HFF-Myc (cell line): Measurements from ENCODE around the gene ZMIZ2.
"Not testable (repeated sequence)": the region's sequence is repeated elsewhere in the genome, so short reads cannot be mapped to it uniquely, and the experiment has no call there.

ENCODE experiments used
- DNase-seq: peaks from one replicate; pipeline ENCODE4 v3.0.0-alpha.2; 2011; ENCODE audit warnings: low read depth; ENCODE audit errors: extremely low read depth
- H3K4me3 ChIP-seq: replicated peaks from 2 replicates; pipeline ENCODE4 v1.5.1; 2011; ENCODE audit warnings: low read depth, mild to moderate bottlenecking, control low read depth, low read length
- TF ChIP-seq, protein P1 (sequence below): IDR thresholded peaks from 2 replicates; pipeline ENCODE4 v1.5.1; 2012; ENCODE audit warnings: mild to moderate bottlenecking, low read depth, low read length, control low read depth; ENCODE audit errors: missing control alignments

Gene ZMIZ2

DNA sequence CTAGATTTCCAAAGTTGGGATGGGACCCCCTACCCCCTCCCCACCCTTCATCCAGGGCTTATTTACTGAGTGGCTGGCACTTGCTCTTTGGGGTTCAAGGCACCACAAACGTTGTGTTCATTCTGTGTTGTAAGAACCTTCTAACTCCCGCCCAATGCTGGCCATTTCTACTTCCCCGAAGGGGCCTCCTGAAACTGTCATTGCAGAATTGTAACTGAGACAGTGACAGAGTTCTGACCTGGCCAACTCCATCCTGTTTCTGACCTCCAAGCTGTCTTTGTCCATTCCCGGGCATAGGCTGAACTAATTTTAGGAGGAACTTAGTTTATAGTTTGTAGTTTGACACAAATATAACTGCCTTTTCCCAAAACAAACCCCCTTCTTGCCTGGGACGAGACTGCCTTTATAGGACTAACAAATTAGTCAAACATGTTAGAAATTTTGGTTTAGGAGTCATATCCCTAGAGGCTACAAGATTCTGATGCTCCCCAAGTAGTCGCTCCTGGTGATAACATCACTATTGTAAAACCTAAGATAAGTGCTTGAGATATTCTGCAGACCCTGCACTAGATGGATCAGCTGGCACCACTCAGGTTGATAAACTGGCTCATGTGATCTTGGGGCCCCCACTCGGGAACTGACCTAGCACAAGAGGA, 34.8 kb upstream of the ZMIZ2 start:
- no peak overlapping the region for H3K4me3 ChIP-seq
- no peak for DNase-seq
- TF ChIP-seq, protein P1, sequence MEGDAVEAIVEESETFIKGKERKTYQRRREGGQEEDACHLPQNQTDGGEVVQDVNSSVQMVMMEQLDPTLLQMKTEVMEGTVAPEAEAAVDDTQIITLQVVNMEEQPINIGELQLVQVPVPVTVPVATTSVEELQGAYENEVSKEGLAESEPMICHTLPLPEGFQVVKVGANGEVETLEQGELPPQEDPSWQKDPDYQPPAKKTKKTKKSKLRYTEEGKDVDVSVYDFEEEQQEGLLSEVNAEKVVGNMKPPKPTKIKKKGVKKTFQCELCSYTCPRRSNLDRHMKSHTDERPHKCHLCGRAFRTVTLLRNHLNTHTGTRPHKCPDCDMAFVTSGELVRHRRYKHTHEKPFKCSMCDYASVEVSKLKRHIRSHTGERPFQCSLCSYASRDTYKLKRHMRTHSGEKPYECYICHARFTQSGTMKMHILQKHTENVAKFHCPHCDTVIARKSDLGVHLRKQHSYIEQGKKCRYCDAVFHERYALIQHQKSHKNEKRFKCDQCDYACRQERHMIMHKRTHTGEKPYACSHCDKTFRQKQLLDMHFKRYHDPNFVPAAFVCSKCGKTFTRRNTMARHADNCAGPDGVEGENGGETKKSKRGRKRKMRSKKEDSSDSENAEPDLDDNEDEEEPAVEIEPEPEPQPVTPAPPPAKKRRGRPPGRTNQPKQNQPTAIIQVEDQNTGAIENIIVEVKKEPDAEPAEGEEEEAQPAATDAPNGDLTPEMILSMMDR: no peak

DNA sequence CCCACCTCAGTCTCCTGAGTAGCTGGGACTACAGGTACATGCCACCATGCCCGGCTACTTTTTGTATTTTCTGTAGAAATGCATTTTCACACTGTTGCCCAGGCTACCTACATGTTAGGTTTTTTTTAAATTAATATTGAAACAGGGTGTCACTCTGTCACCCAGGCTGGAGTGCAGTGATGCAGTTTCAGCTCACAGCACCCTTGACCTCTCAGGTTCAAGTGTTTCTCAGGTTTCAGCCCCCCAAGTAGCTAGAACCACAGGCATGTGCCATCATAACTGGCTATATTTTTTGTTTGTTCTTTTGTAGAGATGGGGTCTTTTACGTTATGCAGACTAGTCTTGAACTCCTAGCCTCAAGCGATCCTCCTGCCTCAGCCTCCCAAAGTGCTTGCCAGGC, 32.4 kb upstream of the ZMIZ2 start:
- TF ChIP-seq, protein P1: no peak
- H3K4me3 ChIP-seq: no peak overlapping the region
- DNase-seq: no peak

DNA sequence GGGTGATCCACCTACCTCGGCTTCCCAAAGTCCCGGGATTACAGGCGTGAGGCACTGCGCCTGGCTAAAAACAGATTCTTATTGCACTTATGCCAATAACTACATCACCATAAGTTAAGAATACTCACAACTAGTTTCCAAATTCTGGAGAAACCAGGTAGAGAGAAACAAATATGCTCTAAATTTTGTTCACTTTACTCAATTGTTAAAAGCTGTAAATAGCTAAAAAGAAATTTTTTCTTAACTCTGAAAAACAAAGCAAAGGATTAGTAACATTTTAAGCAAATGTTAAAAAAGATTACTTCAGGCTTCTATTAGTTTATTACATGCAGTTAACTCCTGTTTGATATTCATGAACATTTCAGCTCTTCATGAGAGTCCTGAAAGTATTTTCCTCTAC, 28.3 kb upstream of the ZMIZ2 start:
- TF ChIP-seq, protein P1: no peak
- DNase-seq: no peak
- H3K4me3 ChIP-seq: no peak overlapping the region

DNA sequence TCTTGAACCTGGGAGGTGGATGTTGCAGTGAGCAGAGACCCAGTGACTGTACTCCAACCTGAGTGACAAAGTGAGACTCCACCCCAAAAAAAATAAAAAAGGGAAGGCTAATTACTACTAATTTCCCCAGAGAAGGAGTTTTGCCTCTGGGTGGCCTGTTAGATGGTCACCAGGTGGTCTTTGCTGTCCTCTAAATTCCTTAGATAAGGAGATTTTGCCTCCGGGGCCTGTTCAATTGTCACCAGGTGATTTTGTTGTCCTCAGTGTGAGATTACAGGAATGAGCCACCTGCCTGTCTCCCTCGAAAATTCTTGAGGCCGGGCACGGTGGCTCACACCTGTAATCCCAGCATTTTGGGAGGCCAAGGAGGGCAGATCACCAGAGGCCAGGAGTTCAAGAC, 24.4 kb upstream of the ZMIZ2 start:
- DNase-seq: no peak
- H3K4me3 ChIP-seq: no peak overlapping the region
- TF ChIP-seq, protein P1: no peak

DNA sequence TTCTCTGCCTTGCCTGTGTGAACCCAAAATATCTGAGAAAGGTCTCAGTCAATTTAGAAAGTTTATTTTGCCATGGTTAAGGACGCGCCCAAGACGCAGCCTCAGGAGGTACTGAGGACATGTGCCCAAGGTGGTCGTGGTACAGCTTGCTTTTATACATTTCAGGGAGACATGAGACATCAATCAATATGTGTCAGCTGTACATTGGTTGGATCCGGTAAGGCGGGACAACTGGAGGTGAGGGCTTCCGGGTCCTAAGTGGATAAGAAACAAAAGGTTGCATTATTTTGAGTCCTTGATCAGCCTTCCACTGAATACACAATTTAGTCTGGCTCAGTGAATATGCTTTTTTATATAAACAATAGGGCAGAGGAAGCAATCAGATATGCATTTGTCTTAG, 22.4 kb upstream of the ZMIZ2 start:
- DNase-seq: not testable (repeated sequence)

DNA sequence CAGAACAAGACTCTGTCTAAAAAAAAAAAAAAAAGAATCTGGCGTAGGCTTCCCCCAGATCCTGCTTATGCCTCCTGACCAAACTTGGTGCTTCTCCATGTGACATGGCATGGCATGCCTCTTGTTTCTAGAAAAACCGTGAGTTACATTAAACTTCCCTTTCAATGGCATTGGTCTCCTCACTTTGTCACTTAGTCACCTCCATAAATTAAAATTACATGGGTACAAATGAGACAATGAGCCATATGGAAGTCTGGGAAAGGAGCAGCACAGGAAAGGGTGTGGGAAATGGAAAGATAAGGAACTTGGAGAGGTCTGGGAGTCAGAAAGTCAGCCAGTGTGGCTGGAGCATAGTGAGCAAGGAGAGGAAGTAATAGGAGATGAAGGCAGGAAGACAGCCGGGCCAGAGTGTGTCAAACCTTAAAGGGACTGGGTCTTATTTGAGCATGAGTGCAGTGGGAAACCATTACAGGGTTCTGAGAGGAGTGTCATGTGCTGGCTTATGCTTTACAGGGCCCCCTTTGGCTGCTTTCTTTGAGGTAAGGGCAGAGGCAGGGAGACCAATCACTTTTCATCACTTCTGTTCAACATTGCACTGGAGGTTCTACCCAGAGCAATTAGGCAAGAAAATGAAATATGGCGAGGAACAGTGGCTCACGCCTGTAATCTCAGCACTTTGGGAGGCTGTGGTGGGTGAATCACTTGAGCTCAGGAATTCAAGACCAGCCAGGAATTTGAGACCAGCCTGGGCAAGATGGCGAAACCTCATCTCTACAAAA, 21.3 kb upstream of the ZMIZ2 start:
- no peak overlapping the region for H3K4me3 ChIP-seq
- TF ChIP-seq, protein P1: no peak
- DNase-seq: no peak

More for the DNA sequence above, 22.4 kb upstream of the ZMIZ2 start:
- not testable (repeated sequence) for H3K4me3 ChIP-seq

DNA sequence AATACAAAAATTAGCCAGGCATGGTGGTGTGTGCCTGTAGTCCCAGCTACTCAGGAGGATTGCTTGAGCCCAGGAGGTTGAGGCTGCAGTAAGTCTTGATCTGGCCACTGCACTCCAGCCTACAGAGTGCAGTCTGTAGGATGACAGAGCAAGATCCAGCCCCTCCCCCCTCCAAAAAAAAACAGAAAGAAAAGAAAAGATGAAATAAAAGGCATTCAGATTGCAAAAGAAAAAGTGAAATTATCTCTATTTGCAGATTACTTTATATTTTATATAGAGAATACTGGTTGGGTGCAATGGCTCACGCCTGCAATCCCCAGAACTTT, 20.7 kb upstream of the ZMIZ2 start:
- no peak overlapping the region for H3K4me3 ChIP-seq
- TF ChIP-seq, protein P1: no peak
- DNase-seq: no peak
